ENCODE data around the gene TTC9.

GRCh38 chr14:70653662-70654061 is 11.9 kb downstream of the TTC9 start:
- TF ChIP-seq POLR2AphosphoS5 (IDR thresholded peaks at IDR 0.05), result no peak
- TF ChIP-seq CTCF (IDR thresholded peaks at IDR 0.05), result no peak
- TF ChIP-seq POLR2A (IDR thresholded peaks at IDR 0.05), result no peak

Measured in transverse colon (tissue), 4 donors.